Mammary epithelial cell (primary cell): Measurements from ENCODE around the gene ATN1.

Experiments used
- CTCF ChIP-seq, 2 donors: IDR thresholded peaks in 1 of 2; conservative IDR thresholded peaks in 1 of 2; 2 replicates each; pipeline ENCODE4 v1.5.1; 2011 to 2012; ENCODE audit warnings: inconsistent platforms in 2 of 2, low read length in 2 of 2, mild to moderate bottlenecking in 2 of 2, control low read depth in 1 of 2, low read depth in 1 of 2; ENCODE audit not compliant: insufficient read depth in 1 of 2; ENCODE audit errors: extremely low read depth in 1 of 2
- EZH2 ChIP-seq: IDR thresholded peaks from 2 replicates; pipeline ENCODE4 v1.6.1; 2012; ENCODE audit warnings: low read length, inconsistent platforms, borderline replicate concordance

DNA sequence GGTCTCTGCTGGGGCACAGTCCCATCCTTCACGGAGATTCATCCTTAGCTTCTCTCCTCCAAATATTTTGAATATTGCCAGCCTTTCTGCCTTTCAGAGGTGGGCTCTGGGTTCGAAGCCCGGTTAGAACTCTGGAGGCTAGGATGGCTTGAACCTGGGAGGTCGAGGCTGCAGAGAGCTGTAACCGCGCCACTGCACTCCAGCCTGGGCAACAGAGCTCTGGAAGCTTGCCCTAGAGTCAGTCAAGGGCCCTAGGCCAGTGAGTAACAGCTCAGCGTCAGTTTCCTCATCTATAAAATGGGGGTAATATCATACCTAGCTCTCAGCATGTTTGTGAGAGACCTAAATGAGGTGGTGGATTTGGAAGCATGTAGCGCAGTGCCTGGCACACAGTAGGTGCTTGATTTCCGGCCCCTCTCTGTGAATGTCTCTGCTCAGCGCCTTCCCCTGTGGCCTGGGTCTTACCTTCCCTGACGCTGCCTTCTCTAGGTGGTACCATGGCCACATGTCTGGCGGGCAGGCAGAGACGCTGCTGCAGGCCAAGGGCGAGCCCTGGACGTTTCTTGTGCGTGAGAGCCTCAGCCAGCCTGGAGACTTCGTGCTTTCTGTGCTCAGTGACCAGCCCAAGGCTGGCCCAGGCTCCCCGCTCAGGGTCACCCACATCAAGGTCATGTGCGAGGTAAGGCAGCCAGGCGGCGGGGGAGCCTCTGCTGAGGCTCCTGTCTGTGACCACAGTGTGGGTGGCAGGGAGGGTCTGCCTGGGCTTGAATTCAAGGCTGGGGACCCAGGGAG, 26.8 kb downstream of the ATN1 start:
- TF ChIP-seq CTCF (conservative IDR thresholded peaks at IDR 0.05 in 1 of 2, IDR thresholded peaks at IDR 0.05 in 1 of 2; ENCODE audit: extremely low read depth in 1 of 2, insufficient read depth in 1 of 2, low read depth in 1 of 2, low read length in 2 of 2) (no peak), EZH2 (no peak)
